Activated CD8-positive, alpha-beta T cell treated with anti-CD3 and anti-CD28 coated beads for 36 hours (primary cell): ENCODE results near the gene RASSF4. TPM values are rescaled to one million over a fixed set of nuclear protein-coding genes. Genes with fewer than 3 reads are reported as not detected.

Source experiments
- ATAC-seq: fragments of 200-7000 bp; cut with Tn5 transposase; one replicate; pipeline ENCODE4 v1.10.0; 2021; ENCODE audit warnings: mild to moderate bottlenecking, moderate library complexity
- CTCF ChIA-PET: fragments of 350-600 bp; sonication (Branson Sonifier 250); formaldehyde crosslinking; loops from one replicate; lab custom pipeline; 2021; ENCODE audit warnings: antibody characterized with exemption; lab: Charles Lee
- POLR2A ChIA-PET: fragments of 350-600 bp; sonication (Branson Sonifier 250); formaldehyde crosslinking; loops from one replicate; lab custom pipeline; 2021; ENCODE audit warnings: antibody characterized with exemption; lab: Charles Lee
- DNase-seq: peaks from one replicate; pipeline ENCODE4 v3.0.0-alpha.2; 2020
- H3K27ac Mint-ChIP-seq: one replicate; pipeline ENCODE4 v1.8.0; 2021; ENCODE audit warnings: mild to moderate bottlenecking, mixed read lengths
- H3K27me3 Mint-ChIP-seq: one replicate; pipeline ENCODE4 v1.8.0; 2021; ENCODE audit warnings: mixed read lengths
- H3K36me3 Mint-ChIP-seq: one replicate; pipeline ENCODE4 v1.8.0; 2021; ENCODE audit warnings: low read depth, mixed read lengths
- H3K4me1 Mint-ChIP-seq: one replicate; pipeline ENCODE4 v1.8.0; 2021; ENCODE audit warnings: low read depth, mixed read lengths
- H3K4me3 Mint-ChIP-seq: one replicate; pipeline ENCODE4 v1.8.0; 2021; ENCODE audit warnings: mild to moderate bottlenecking, moderate library complexity, mixed read lengths
- H3K9me3 Mint-ChIP-seq: one replicate; pipeline ENCODE4 v1.8.0; 2021; ENCODE audit warnings: mixed read lengths
- intact Hi-C: fragments of 100-400 bp; cut with micrococcal nuclease; formaldehyde crosslinking; loops from one replicate; pipeline ENCODE4 v1.10.0; 2022
- total RNA-seq, 2 experiments: library from RNA; stranded (reverse); gene quantifications; one replicate each; pipeline ENCODE4 v1.2.3, GENCODE V29; 2021
- TF ChIP-seq, protein P1 (sequence below): fragments of 200-600 bp; IDR thresholded peaks from one replicate; pipeline ENCODE4 v1.8.0; 2022; ENCODE audit warnings: antibody characterized with exemption, mild to moderate bottlenecking

The RASSF4 gene
- total RNA-seq, 2 experiments from 2014 or later: 1.8 to 1.9 TPM

- no peak overlapping the region for H3K27ac Mint-ChIP-seq
- H3K27me3 Mint-ChIP-seq: no peaks in the 10 kb centered on the region
- peaks cover 6% of the 10 kb centered on the region for H3K4me1 Mint-ChIP-seq
- ChIA-PET POLR2A (interaction anchor here (1.2 kb wide), 1 partner anchor 21 kb away, joined by 3 read pairs; no protein-coding TSS in a partner anchor), CTCF (interaction anchor here (0.8 to 4.5 kb wide), 3 partner anchors 12 to 47 kb away, joined by 3 to 23 read pairs (median 3); no protein-coding TSS in a partner anchor)
- H3K9me3 Mint-ChIP-seq: no peaks in the 10 kb centered on the region
- TF ChIP-seq, protein P1, sequence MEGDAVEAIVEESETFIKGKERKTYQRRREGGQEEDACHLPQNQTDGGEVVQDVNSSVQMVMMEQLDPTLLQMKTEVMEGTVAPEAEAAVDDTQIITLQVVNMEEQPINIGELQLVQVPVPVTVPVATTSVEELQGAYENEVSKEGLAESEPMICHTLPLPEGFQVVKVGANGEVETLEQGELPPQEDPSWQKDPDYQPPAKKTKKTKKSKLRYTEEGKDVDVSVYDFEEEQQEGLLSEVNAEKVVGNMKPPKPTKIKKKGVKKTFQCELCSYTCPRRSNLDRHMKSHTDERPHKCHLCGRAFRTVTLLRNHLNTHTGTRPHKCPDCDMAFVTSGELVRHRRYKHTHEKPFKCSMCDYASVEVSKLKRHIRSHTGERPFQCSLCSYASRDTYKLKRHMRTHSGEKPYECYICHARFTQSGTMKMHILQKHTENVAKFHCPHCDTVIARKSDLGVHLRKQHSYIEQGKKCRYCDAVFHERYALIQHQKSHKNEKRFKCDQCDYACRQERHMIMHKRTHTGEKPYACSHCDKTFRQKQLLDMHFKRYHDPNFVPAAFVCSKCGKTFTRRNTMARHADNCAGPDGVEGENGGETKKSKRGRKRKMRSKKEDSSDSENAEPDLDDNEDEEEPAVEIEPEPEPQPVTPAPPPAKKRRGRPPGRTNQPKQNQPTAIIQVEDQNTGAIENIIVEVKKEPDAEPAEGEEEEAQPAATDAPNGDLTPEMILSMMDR: no peak
- no peak overlapping the region for H3K4me3 Mint-ChIP-seq
- no peaks in the 10 kb centered on the region for H3K36me3 Mint-ChIP-seq
- ATAC-seq (no peak), DNase-seq (no peak)
- intact Hi-C loops: no loop called here
Measured at GRCh38 chr10:44979281-44980191, 19.9 kb downstream of the RASSF4 start.

GRCh38 chr10:44980309-44981171 lies 20.9 kb downstream of the RASSF4 start:
- CTCF ChIA-PET: interaction anchor here (1.0 to 4.5 kb wide), 2 partner anchors 13 to 48 kb away, joined by 3 to 23 read pairs; no protein-coding TSS in a partner anchor

DNA sequence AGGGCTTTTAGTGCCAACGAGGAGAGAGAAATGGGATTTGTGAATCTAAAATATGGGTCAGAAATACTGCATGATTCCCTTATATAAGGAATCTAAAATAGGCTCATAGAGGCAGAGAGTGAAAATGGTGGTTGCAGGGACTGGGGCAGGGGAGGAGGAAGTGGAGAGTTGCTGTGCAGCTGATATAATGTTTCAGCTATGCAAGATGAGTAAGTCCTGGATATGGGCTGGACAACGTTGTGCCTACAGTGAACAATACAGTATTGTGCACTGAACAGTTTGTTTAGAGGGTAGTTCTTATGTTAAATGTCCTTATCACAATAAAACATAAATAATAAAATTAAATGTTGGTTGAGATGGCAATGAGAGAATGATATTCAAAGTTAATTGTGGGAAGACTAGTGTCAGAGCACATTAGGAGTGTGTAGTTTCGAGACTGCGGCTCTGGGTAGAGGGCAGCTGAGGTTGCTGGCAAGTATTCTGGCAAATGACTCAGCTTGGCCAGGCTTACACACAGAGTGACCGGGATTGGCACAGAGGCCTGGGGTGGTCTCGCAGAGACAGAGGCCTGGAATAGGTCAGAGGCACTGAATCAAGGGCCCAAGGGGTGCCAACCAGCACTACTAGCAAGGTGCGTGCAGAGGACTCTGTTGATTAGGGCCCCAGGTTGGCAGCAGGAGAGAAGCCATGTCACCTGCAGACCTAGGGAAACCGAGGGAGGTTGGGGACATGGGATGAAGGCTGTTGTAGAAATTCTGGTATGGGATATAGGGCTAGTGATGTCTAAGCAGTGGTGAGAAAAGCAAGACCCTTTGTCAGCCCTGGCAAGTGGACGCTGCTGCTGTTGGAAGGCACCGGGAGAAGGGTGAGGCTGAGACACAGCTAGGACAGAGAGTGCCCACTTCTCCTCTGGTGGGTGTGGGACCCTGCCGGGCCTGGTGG lies 21.8 kb downstream of the RASSF4 start:
- H3K4me1 Mint-ChIP-seq: peaks cover 3% of the 10 kb centered on the region
- no peaks in the 10 kb centered on the region for H3K27me3 Mint-ChIP-seq
- no peaks in the 10 kb centered on the region for H3K36me3 Mint-ChIP-seq
- CTCF ChIA-PET: interaction anchor here (4.5 kb wide), 1 partner anchor 48 kb away, joined by 23 read pairs; no protein-coding TSS in a partner anchor
- H3K27ac Mint-ChIP-seq: no peak overlapping the region
- H3K9me3 Mint-ChIP-seq: no peaks in the 10 kb centered on the region
- no peak for ATAC-seq
- DNase-seq: no peak
- POLR2A ChIA-PET: no interaction called here
- TF ChIP-seq, protein P1: no peak
- H3K4me3 Mint-ChIP-seq: no peak overlapping the region
- intact Hi-C loops: no loop called here

More at GRCh38 chr10:44980309-44981171, 20.9 kb downstream of the RASSF4 start:
- Mint-ChIP-seq H3K27me3 (no peaks in the 10 kb centered on the region), H3K36me3 (no peaks in the 10 kb centered on the region), H3K4me1 (peaks cover 3% of the 10 kb centered on the region), H3K27ac (no peak overlapping the region), H3K4me3 (no peak overlapping the region), H3K9me3 (no peaks in the 10 kb centered on the region)
- intact Hi-C loops: no loop called here
- no peak for ATAC-seq
- POLR2A ChIA-PET: interaction anchor here (0.6 kb wide), 1 partner anchor 1860 kb away, joined by 3 read pairs; no protein-coding TSS in a partner anchor
- no peak for DNase-seq
- TF ChIP-seq, protein P1: no peak

DNA sequence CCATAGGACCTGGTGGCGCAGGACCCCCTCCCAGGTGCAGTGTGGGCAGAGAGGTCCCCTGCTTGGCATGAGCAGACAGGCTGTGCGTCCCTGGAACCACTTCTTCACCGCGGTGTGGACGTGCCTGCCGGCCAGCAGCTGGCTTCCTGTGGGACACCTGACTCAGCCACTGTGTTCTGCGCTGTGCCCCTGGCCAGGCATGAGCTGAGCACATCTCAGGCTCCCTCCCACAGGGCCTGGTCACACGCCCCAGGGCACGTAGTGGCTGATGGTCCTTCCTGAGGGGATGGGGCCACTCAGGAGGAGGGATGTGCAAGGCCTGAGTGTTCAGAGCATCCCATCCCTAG lies 22.5 kb downstream of the RASSF4 start:
- Mint-ChIP-seq H3K27me3 (no peaks in the 10 kb centered on the region), H3K9me3 (no peaks in the 10 kb centered on the region), H3K27ac (no peak overlapping the region), H3K4me1 (peaks cover 3% of the 10 kb centered on the region), H3K4me3 (no peak overlapping the region), H3K36me3 (no peaks in the 10 kb centered on the region)
- CTCF ChIA-PET: interaction anchor here (1.1 kb wide), 1 partner anchor 49 kb away, joined by 3 read pairs; no protein-coding TSS in a partner anchor
- DNase-seq: no peak
- intact Hi-C loops: no loop called here
- ATAC-seq: no peak
- TF ChIP-seq, protein P1: no peak
- POLR2A ChIA-PET: no interaction called here
